Measurements from ENCODE around the gene MRPS18B.

The MRPS18B gene

DNA sequence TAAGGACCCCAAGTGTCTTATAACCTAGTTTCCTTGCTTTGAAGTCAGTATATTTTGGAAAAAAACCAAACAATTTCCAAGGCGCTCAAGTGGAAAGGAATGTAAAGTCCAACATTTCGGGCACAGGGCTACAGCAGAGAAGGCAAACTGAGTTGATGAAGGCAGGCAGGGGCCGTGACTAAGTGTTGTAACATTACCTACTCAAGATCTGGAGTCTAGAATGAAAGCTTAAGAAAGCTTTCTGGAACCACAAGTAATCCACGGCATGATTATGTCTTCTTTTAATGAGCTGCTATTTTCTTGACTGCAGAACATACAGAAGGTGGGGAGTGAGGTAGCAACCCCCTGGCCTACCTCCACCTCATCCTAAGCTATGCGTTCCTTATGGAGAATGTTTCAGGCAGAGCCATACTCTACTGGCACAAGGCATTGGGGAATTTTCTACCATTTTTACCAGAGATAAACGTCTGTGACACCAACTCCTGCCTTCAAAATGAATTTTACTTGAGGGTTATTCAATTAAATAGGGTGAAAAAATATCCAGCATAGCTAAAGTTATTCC, 4.9 kb upstream of the MRPS18B start:
- TF ChIP-seq, protein P1, sequence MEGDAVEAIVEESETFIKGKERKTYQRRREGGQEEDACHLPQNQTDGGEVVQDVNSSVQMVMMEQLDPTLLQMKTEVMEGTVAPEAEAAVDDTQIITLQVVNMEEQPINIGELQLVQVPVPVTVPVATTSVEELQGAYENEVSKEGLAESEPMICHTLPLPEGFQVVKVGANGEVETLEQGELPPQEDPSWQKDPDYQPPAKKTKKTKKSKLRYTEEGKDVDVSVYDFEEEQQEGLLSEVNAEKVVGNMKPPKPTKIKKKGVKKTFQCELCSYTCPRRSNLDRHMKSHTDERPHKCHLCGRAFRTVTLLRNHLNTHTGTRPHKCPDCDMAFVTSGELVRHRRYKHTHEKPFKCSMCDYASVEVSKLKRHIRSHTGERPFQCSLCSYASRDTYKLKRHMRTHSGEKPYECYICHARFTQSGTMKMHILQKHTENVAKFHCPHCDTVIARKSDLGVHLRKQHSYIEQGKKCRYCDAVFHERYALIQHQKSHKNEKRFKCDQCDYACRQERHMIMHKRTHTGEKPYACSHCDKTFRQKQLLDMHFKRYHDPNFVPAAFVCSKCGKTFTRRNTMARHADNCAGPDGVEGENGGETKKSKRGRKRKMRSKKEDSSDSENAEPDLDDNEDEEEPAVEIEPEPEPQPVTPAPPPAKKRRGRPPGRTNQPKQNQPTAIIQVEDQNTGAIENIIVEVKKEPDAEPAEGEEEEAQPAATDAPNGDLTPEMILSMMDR (IDR thresholded peaks at IDR 0.05; ENCODE audit: extremely low read depth, insufficient read depth, missing control alignments), result no peak
- DNase-seq (ENCODE audit: low spot score), result no peak
- in situ Hi-C loops (cut with MboI; ENCODE audit: low pct_unique_long_range_greater_than_20kb, low sequenced_read_pairs, unreplicated experiment), result no loop called here

DNA sequence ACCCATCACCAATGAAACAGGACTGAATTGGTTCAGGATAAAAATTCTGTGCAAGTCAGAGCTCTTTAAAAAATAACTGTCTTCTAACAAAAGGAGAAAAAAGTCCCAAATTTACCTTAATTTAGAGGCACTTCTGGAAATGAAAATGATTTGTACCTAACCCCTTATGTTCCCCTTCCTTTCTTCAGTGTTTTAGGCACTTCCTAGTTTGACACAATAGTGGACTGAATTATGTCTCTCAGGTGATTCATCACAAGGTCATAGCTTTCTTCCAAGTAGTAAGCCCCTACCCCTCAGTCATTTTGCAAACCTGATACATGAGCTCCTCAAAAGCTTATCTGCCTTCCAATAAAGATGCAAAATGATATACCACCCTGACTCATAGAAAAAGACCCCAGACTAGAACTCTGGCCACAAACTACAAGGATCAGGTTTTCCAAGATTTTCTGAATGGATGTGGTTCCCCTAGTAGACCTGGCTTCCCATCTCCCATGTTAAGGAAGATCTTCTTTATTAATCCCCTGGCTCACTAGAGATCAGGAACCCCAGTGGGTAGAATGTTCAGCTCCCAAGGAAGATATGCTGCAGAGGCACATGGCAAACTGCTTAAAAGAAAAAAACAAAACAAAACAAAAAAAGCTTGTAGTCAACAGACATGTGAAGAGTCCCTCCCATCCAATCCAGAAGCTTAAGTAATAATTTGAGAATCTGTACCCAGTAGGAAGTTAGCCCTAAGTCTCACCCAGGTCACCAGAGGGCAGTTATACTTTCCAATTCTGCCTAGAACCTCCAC, 4.2 kb upstream of the MRPS18B start:
- no peak for DNase-seq (ENCODE audit: low spot score)
- in situ Hi-C loops (cut with MboI; ENCODE audit: low pct_unique_long_range_greater_than_20kb, low sequenced_read_pairs, unreplicated experiment), result no loop called here
- TF ChIP-seq, protein P1 (IDR thresholded peaks at IDR 0.05; ENCODE audit: extremely low read depth, insufficient read depth, missing control alignments), result no peak

DNA sequence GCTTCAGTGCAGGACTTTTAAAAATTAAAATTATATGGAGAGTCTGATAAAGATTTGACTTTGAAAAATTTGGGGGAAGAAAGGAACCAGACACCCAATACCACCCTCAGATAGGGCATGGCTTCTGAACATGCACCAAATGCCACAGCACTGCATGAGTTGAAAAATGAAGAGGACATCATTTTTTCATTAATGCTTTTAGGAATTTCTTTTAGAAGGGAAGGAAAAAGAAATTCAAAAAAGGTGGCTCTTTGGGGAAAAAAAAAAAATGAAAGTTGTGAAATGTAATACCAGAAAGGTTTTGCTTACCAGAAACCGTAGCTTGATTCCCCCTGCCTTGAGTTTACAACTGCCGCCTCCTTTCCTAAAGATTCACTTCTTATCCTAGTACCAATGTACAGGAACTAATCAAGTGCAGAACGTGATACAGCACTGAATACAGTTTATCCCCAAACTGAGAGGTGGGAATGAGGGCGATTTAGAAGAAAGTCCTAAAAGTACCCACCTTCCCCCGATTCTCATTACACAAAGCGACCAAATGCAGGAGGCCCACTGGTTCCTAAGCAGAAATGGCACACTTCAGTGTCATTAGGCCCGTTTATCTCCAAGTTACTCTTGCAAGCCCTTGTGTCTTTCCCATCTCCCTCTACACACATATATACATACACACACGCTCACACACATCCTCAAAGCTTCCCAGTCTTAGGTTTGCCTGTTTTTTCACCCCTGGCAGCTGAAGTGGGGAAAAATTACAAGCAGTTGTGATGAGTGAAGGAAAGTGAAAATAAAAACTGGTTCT, 3.4 kb upstream of the MRPS18B start:
- in situ Hi-C loops (cut with MboI; ENCODE audit: low pct_unique_long_range_greater_than_20kb, low sequenced_read_pairs, unreplicated experiment), result no loop called here
- DNase-seq (ENCODE audit: low spot score), result no peak
- TF ChIP-seq, protein P1 (IDR thresholded peaks at IDR 0.05; ENCODE audit: extremely low read depth, insufficient read depth, missing control alignments), result no peak

DNA sequence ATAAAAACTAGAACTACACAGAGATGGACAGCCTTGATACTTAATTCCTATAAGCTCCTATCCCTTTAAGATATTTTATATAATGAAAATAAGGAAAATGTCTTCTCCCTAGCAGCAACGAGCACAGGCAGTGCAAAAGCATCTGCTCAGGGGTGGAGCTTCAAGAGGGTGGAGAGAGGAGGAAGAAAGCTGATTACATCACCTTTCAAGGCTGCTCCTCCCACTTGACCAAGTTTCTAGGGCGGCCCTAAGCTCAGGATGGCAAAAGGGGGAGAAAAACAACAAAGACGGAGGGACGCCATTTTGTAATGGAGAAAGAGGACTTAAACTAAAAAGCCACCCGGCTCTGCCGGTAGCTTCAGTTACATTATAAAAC, 2.8 kb upstream of the MRPS18B start:
- TF ChIP-seq, protein P1 (IDR thresholded peaks at IDR 0.05; ENCODE audit: extremely low read depth, insufficient read depth, missing control alignments), result no peak
- DNase-seq (ENCODE audit: low spot score), result peak; percentile 78
- in situ Hi-C loops (cut with MboI; ENCODE audit: low pct_unique_long_range_greater_than_20kb, low sequenced_read_pairs, unreplicated experiment), result no loop called here

DNA sequence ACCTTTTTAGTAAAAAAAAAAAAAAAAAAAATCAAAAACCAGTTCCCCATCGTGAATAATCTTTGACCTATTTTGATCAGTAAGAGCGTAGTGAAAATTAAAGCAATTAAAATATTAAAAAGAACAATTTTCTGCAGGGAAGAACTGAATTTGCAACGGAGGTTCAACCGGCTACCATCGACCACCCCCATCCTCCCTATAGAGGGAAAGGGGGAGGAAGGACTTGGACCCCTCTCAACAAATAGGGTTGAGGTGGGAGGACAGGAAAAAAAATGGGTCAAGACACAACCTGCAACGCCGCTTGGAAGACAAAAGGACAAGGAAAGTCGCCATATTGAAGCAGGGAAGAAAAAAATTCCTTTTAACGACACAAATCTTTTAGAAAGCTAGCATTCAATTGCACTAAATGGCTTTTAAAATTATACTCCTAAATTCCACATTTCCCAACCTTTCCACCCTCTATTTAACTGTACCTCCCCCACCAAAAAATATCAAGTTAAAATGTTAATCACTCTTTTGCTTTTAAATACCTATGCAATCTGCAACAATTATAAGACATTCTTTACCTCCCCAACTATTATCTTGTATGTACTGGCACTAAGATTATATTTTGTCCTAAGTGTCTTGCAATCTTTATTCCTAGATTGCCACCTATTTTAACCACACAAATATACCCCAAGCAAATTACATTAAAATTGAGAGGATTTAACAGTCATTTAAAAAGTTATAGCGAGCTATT, 2.3 kb upstream of the MRPS18B start:
- DNase-seq (ENCODE audit: low spot score), result no peak
- TF ChIP-seq, protein P1 (IDR thresholded peaks at IDR 0.05; ENCODE audit: extremely low read depth, insufficient read depth, missing control alignments), result no peak
- in situ Hi-C loops (cut with MboI; ENCODE audit: low pct_unique_long_range_greater_than_20kb, low sequenced_read_pairs, unreplicated experiment), result no loop called here
